Peyer's patch (tissue), 4 donors: Measurements from ENCODE around the gene RAB3A. TPM values are rescaled to one million over a fixed set of nuclear protein-coding genes. Genes with fewer than 3 reads are reported as not detected.
"Not testable (repeated sequence)": the region's sequence is repeated elsewhere in the genome, so short reads cannot be mapped to it uniquely, and the experiment has no call there.

ENCODE experiments used
- DNase-seq, 3 donors: peaks; one replicate each; pipeline ENCODE4 v3.0.0-alpha.2; 2017 to 2019
- H3K27ac ChIP-seq, 4 donors: fragments of 200-600 bp; sonication (generic); one replicate each; pipeline ENCODE4 v1.5.1; 2016 to 2019
- H3K27me3 ChIP-seq, 2 donors: fragments of 200-600 bp; sonication (generic); one replicate each; pipeline ENCODE4 v1.5.1; 2019
- H3K36me3 ChIP-seq, 3 donors: fragments of 200-600 bp; sonication (generic); one replicate each; pipeline ENCODE4 v1.5.1; 2016 to 2019
- H3K4me1 ChIP-seq, 4 donors: fragments of 200-600 bp; sonication (generic); one replicate each; pipeline ENCODE4 v1.5.1; 2016 to 2019
- H3K4me3 ChIP-seq, 4 donors: fragments of 200-600 bp; sonication (generic); 1 replicate in 3 of 4; 2 replicates in 1 of 4; pipeline ENCODE4 v1.5.1; 2016 to 2019; ENCODE audit warnings: mild to moderate bottlenecking in 1 of 4
- H3K9me3 ChIP-seq, 4 donors: fragments of 200-600 bp; sonication (generic); one replicate each; pipeline ENCODE4 v1.5.1; 2016 to 2019; ENCODE audit warnings: mild to moderate bottlenecking in 1 of 4
- POLR2A ChIP-seq, 2 donors: fragments of 450-650 bp; IDR thresholded peaks; one replicate each; pipeline ENCODE4 v1.5.1; 2017; ENCODE audit warnings: antibody characterized with exemption in 2 of 2, mild to moderate bottlenecking in 2 of 2, moderate library complexity in 2 of 2
- total RNA-seq, 4 donors: library from RNA; depleted of rRNA; stranded (reverse); fragments of >200 nt; gene quantifications; one replicate each; pipeline ENCODE4 v1.1.0, GENCODE V29; 2016
- TF ChIP-seq, protein P1 (sequence below), 6 experiments: fragments of 450-650 bp in 4 of 6; fragments of 200-600 bp in 2 of 6; sonication (generic) in 1 of 6; IDR thresholded peaks; one replicate each; pipeline ENCODE4 v1.5.1; 2017 to 2019; ENCODE audit warnings: antibody characterized with exemption in 6 of 6, mild to moderate bottlenecking in 3 of 6, moderate library complexity in 1 of 6

Gene RAB3A
- total RNA-seq, 4 donors from 2014 or later = 6.1 to 9.5 (median 8.3) TPM; not detected in 1

DNA sequence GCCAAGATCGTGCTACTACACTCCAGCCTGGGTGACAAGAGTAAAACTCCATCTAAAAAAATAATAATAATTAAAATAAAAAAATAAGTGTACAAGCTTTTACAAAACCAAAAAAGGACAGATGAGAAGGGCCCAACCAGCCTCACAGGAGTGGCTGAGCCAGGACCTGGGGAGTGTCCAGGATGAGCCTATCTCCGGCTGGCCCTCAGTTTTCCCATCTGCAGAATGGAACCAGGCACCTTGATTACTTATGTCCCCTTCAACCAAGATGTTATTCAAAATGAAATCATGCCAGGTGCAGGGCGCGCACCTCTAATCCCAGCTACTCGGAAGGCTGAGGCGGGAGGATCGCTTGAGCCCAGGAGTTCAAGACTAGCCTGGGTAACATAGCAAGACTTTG lies 39.8 kb downstream of the RAB3A start:
- peaks cover 0 to 61% (median 0%) of the 10 kb centered on the region in 3 donors for H3K36me3 ChIP-seq
- no peaks in the 10 kb centered on the region for H3K9me3 ChIP-seq
- H3K27ac ChIP-seq = no peak overlapping the region
- no peak overlapping the region for H3K4me3 ChIP-seq
- no peak for TF ChIP-seq POLR2A (IDR thresholded peaks at IDR 0.05)
- TF ChIP-seq, protein P1, sequence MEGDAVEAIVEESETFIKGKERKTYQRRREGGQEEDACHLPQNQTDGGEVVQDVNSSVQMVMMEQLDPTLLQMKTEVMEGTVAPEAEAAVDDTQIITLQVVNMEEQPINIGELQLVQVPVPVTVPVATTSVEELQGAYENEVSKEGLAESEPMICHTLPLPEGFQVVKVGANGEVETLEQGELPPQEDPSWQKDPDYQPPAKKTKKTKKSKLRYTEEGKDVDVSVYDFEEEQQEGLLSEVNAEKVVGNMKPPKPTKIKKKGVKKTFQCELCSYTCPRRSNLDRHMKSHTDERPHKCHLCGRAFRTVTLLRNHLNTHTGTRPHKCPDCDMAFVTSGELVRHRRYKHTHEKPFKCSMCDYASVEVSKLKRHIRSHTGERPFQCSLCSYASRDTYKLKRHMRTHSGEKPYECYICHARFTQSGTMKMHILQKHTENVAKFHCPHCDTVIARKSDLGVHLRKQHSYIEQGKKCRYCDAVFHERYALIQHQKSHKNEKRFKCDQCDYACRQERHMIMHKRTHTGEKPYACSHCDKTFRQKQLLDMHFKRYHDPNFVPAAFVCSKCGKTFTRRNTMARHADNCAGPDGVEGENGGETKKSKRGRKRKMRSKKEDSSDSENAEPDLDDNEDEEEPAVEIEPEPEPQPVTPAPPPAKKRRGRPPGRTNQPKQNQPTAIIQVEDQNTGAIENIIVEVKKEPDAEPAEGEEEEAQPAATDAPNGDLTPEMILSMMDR (IDR thresholded peaks at IDR 0.05) = no peak
- no peaks in the 10 kb centered on the region for H3K27me3 ChIP-seq
- H3K4me1 ChIP-seq = peaks cover 7 to 18% (median 9%) of the 10 kb centered on the region in 4 donors
- no peak for DNase-seq

DNA sequence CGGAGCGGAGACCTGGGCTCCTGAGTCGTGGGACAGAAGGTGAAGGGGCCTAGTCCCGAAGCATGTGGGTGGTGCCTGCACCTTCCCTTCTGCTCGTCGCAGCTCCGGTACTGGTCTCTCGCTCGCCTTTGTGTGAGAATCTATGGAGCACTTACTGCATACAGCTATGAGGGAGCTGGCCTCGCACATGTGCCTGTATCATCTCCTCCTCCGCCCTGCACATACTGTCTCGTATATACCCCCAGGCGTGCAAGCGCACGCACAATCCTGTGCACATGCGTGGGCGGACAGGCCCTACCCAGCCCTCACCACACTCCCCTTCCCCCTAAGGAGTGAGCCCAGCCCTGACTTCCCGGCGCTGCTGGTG lies 42.2 kb downstream of the RAB3A start:
- Histone ChIP-seq H3K27me3 (no peaks in the 10 kb centered on the region), H3K27ac (peak overlapping the region in 2 of 4 donors; percentile 64 to 77), H3K9me3 (no peaks in the 10 kb centered on the region), H3K36me3 (peaks cover 0 to 38% (median 0%) of the 10 kb centered on the region in 3 donors), H3K4me3 (peak overlapping the region in 3 of 4 donors; percentile 52 to 56 (median 52)), H3K4me1 (peaks cover 7 to 26% (median 13%) of the 10 kb centered on the region in 4 donors)
- TF ChIP-seq, protein P1 (IDR thresholded peaks at IDR 0.05) = no peak
- no peak for TF ChIP-seq POLR2A (IDR thresholded peaks at IDR 0.05)
- DNase-seq = no peak

DNA sequence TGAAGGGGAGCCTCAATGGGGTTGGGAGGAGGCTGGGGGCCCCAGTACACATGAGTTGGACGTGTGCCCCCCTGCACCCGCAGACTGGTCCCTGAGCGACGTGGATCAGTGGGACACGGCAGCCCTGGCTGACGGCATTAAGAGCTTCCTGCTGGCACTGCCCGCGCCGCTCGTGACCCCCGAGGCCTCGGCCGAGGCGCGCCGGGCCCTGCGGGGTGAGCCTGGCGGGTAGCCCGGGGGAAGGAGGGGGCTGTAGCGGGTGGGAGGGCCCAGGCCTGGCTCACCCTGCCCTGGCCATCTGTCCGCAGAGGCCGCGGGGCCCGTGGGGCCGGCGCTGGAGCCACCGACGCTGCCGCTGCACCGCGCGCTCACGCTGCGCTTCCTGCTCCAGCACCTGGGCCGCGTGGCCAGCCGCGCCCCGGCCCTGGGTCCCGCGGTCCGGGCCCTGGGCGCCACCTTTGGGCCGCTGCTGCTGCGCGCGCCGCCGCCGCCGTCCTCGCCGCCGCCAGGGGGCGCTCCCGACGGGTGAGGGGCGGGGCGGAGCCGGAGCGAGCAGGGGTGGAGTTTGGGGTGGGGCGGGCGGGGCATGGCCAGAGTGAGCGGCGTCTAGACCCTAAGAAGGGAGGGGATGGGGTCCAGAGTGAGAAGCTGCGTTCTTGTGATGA lies 42.7 kb downstream of the RAB3A start:
- DNase-seq = peak; percentile 77 to 89 (median 87)
- Histone ChIP-seq H3K4me3 (peak overlapping the region; percentile 43 to 56 (median 52)), H3K4me1 (peaks cover 7 to 31% (median 13%) of the 10 kb centered on the region in 4 donors), H3K27me3 (no peaks in the 10 kb centered on the region), H3K27ac (peak overlapping the region; percentile 64 to 78 (median 74)), H3K9me3 (no peaks in the 10 kb centered on the region), H3K36me3 (peaks cover 0 to 33% (median 0%) of the 10 kb centered on the region in 3 donors)
- TF ChIP-seq, protein P1 (IDR thresholded peaks at IDR 0.05) = peak; percentile 64 to 93 (median 79)
- TF ChIP-seq POLR2A (IDR thresholded peaks at IDR 0.05) = no peak

DNA sequence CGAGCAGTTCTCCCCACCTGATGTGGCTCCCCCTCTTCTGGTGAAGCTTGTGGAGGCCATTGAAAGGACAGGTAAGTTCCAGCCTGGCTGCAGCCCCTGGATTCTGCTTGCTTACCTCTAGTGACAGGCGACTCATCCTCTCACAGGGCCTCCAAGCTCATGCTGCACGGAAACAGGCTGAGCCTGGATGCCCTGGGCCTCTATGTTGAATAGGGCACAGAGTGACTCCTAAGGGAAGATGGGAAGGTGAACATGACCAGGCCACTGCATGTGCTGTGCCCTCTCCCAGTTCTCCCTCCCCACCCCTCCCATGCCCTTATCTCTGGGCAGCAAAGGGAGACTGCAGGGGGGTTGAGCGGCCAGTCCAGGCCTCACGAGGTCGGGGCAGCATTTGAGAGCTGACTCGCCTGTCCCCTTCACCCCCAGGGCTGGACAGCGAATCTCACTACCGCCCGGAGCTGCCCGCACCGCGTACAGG lies 43.3 kb downstream of the RAB3A start:
- TF ChIP-seq, protein P1 (IDR thresholded peaks at IDR 0.05) = no peak
- no peak for TF ChIP-seq POLR2A (IDR thresholded peaks at IDR 0.05)
- no peak for DNase-seq
- Histone ChIP-seq H3K27me3 (no peaks in the 10 kb centered on the region), H3K36me3 (peaks cover 0 to 30% (median 0%) of the 10 kb centered on the region in 3 donors), H3K4me3 (peak overlapping the region; percentile 43 to 56 (median 52)), H3K27ac (peak overlapping the region in 3 of 4 donors; percentile 72 to 78 (median 77)), H3K4me1 (peaks cover 7 to 37% (median 13%) of the 10 kb centered on the region in 4 donors), H3K9me3 (no peaks in the 10 kb centered on the region)

DNA sequence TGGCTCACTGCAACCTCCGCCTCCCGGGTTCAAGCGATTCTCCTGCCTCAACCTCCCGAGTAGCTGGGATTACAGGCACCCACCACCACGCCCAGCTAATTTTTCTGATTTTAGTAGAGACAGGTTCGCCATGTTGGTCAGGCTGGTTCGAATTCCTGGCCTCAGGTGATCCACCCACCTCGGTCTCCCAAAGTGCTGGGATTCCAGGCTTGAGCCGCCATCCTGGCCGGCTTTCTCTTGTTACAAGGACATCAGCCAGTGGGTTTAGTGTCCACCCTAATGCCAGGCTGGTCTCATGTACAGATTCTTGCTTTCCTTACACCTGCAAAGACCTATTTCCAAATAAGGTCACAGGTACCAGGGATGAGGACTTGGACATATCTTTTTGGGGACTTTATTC lies 44.0 kb downstream of the RAB3A start:
- no peak for DNase-seq
- Histone ChIP-seq H3K4me3 (no peak overlapping the region), H3K27ac (peak overlapping the region in 1 of 4 donors; percentile 77)

DNA sequence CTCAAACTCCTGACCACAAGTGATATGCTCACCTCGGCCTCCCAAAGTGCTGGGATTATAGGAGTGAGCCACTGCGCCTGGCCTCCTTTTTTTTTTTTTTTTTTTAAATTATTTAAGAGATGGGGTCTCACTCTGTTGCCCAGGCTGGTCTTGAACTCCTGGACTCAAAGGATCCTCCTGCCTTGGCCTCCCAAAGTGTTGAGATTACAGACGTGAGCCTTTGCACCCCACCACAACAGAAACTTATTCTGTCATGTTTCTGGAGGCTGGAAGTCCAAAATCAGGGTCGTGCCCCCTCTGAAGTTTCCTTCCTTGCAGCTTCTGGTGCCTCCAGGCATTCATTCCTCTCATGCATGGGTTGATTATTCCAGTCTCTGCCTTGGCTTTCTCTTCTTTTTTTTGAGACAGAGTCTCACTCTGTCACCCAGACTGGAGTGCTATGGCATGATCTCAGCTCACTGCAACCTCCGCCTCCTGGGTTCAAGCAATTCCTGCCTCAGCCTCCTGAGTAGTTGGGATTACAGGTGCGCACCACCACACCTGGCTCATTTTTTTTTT lies 44.7 kb downstream of the RAB3A start:
- not testable (repeated sequence) for DNase-seq, H3K9me3 ChIP-seq, H3K27ac ChIP-seq, H3K4me3 ChIP-seq, H3K27me3 ChIP-seq
- Histone ChIP-seq H3K4me1 (peaks cover 10 to 48% (median 13%) of the 10 kb centered on the region in 4 donors), H3K36me3 (peaks cover 0 to 28% (median 0%) of the 10 kb centered on the region in 3 donors)

More for the DNA sequence above, 44.0 kb downstream of the RAB3A start:
- Histone ChIP-seq H3K9me3 (no peaks in the 10 kb centered on the region), H3K4me1 (peaks cover 7 to 42% (median 13%) of the 10 kb centered on the region in 4 donors), H3K36me3 (peaks cover 0 to 28% (median 0%) of the 10 kb centered on the region in 3 donors), H3K27me3 (no peaks in the 10 kb centered on the region)
- TF ChIP-seq POLR2A (IDR thresholded peaks at IDR 0.05) = no peak
- TF ChIP-seq, protein P1 (IDR thresholded peaks at IDR 0.05) = no peak
